ENCODE measurements around the gene ANKRD52.
"Not testable (repeated sequence)": the region's sequence is repeated elsewhere in the genome, so short reads cannot be mapped to it uniquely, and the experiment has no call there.

The ANKRD52 gene

GRCh38 chr12:56266693-56267442, 8.7 kb upstream of the ANKRD52 start, which contains the start of gene COQ10A:
COQ10A (plus strand) TSS chr12:56266942; CDS start chr12:56267119, 177 bp downstream.
- WGBS, 2 donors (ENCODE audit: extremely low coverage in 2 of 2, insufficient read length in 2 of 2, insufficient replicate concordance in 1 of 2), result no CpG with 5 or more reads among the region's 68 CpGs
- Histone ChIP-seq H2AFZ (ENCODE audit: low read length) (peak within 1 kb of the TSS; percentile 100), H4K8ac (ENCODE audit: low read depth, low read length) (no peak within 1 kb of the TSS), H3K27me3 (ENCODE audit: control insufficient read depth in 3 of 3, insufficient read depth in 3 of 3, low read depth in 1 of 3, low read length in 3 of 3) (no peaks in the 10 kb centered on the region), H2BK5ac (ENCODE audit: low read length) (peak within 1 kb of the TSS; percentile 70), H3K9me3 (replicated peaks in 1 of 2; ENCODE audit: control insufficient read depth in 2 of 2, insufficient read depth in 1 of 2, low read depth in 1 of 2, low read length in 2 of 2) (no peaks in the 10 kb centered on the region), H3K4me1 (ENCODE audit: control insufficient read depth in 2 of 2, insufficient read depth in 1 of 2, low read depth in 1 of 2, low read length in 2 of 2) (peaks cover 8% of the 10 kb centered on the region in 2 donors), H2BK12ac (ENCODE audit: low read length) (peak within 1 kb of the TSS; percentile 88), H2BK120ac (ENCODE audit: low read depth, low read length) (peak within 1 kb of the TSS; percentile 65), H3K14ac (ENCODE audit: low read length) (no peak within 1 kb of the TSS), H3K36me3 (replicated peaks in 1 of 2; ENCODE audit: control insufficient read depth in 2 of 2, insufficient read depth in 2 of 2, low read length in 2 of 2) (peaks cover 13 to 35% of the 10 kb centered on the region in 2 donors), H2AK5ac (ENCODE audit: low read depth, low read length) (no peak within 1 kb of the TSS), H3K27ac (replicated peaks; ENCODE audit: low read length) (peak within 1 kb of the TSS; percentile 98), H2BK15ac (ENCODE audit: low read length) (peak within 1 kb of the TSS; percentile 82), H3K18ac (ENCODE audit: low read length) (peak within 1 kb of the TSS; percentile 97), H3K4ac (ENCODE audit: low read length) (no peak within 1 kb of the TSS), H3K79me1 (ENCODE audit: low read depth, low read length) (peaks cover 2% of the 10 kb centered on the region), H3K23ac (ENCODE audit: low read depth, low read length, poor library complexity) (peak within 1 kb of the TSS; percentile 97), H3K4me2 (ENCODE audit: insufficient read depth, low read length, poor library complexity, severe bottlenecking) (peak within 1 kb of the TSS; percentile 71), H3K4me3 (ENCODE audit: low read length in 2 of 2) (peak within 1 kb of the TSS; percentile 79 to 90), H4K91ac (ENCODE audit: low read depth, low read length, poor library complexity) (no peak within 1 kb of the TSS), H3K9ac (ENCODE audit: low read depth, low read length, poor library complexity) (peak within 1 kb of the TSS; percentile 95)
- DNase-seq (ENCODE audit: low spot score), result peak; percentile 87

GRCh38 chr12:56266068-56266692, 8.0 kb upstream of the ANKRD52 start:
- not testable (repeated sequence) for H4K91ac ChIP-seq (ENCODE audit: low read depth, low read length, poor library complexity); H3K18ac ChIP-seq (ENCODE audit: low read length); H4K8ac ChIP-seq (ENCODE audit: low read depth, low read length); DNase-seq (ENCODE audit: low spot score); H3K9me3 ChIP-seq (replicated peaks in 1 of 2; ENCODE audit: control insufficient read depth in 2 of 2, insufficient read depth in 1 of 2, low read depth in 1 of 2, low read length in 2 of 2); H2BK12ac ChIP-seq (ENCODE audit: low read length); H3K14ac ChIP-seq (ENCODE audit: low read length); H3K4me1 ChIP-seq (ENCODE audit: control insufficient read depth in 2 of 2, insufficient read depth in 1 of 2, low read depth in 1 of 2, low read length in 2 of 2); H3K23ac ChIP-seq (ENCODE audit: low read depth, low read length, poor library complexity); H2BK120ac ChIP-seq (ENCODE audit: low read depth, low read length); H3K9ac ChIP-seq (ENCODE audit: low read depth, low read length, poor library complexity); H3K4ac ChIP-seq (ENCODE audit: low read length); H3K27me3 ChIP-seq (ENCODE audit: control insufficient read depth in 3 of 3, insufficient read depth in 3 of 3, low read depth in 1 of 3, low read length in 3 of 3); H2AK5ac ChIP-seq (ENCODE audit: low read depth, low read length); H3K79me1 ChIP-seq (ENCODE audit: low read depth, low read length)
- WGBS, 2 donors (ENCODE audit: extremely low coverage in 2 of 2, insufficient read length in 2 of 2, insufficient replicate concordance in 1 of 2), result no CpG with 5 or more reads among the region's 16 CpGs
- Histone ChIP-seq H2AFZ (ENCODE audit: low read length) (peak overlapping the region; percentile 100), H3K4me2 (ENCODE audit: insufficient read depth, low read length, poor library complexity, severe bottlenecking) (peak overlapping the region; percentile 67), H3K4me3 (ENCODE audit: low read length in 2 of 2) (peak overlapping the region; percentile 79 to 90), H2BK5ac (ENCODE audit: low read length) (peak overlapping the region; percentile 70), H3K27ac (replicated peaks; ENCODE audit: low read length) (peak overlapping the region; percentile 98), H3K36me3 (replicated peaks in 1 of 2; ENCODE audit: control insufficient read depth in 2 of 2, insufficient read depth in 2 of 2, low read length in 2 of 2) (peaks cover 13 to 28% of the 10 kb centered on the region in 2 donors), H2BK15ac (ENCODE audit: low read length) (peak overlapping the region; percentile 82)

DNA sequence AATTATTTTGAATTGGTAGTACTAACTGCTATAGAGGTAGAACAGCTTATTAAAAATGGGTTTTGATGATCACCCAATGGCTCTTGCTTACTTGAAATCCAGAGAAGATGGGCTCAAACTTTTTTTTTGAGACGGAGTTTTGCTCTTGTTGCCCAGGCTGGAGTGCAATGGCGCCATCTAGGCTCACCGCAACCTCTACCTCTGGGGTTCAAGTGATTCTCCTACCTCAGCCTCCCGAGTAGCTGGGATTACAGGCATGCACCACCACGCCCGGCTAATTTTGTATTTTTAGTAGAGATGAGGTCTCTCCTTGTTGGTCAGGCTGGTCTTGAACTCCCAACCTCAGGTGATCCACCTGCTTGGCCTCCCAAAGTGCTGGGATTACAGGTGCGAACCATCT, 4.8 kb upstream of the ANKRD52 start:
- WGBS, 2 donors (ENCODE audit: extremely low coverage in 2 of 2, insufficient read length in 2 of 2, insufficient replicate concordance in 1 of 2), result no CpG with 5 or more reads among the region's 7 CpGs
- not testable (repeated sequence) for H3K18ac ChIP-seq (ENCODE audit: low read length); H3K4ac ChIP-seq (ENCODE audit: low read length); H3K14ac ChIP-seq (ENCODE audit: low read length); H2BK5ac ChIP-seq (ENCODE audit: low read length); H4K8ac ChIP-seq (ENCODE audit: low read depth, low read length); H3K9me3 ChIP-seq (replicated peaks in 1 of 2; ENCODE audit: control insufficient read depth in 2 of 2, insufficient read depth in 1 of 2, low read depth in 1 of 2, low read length in 2 of 2); H3K27me3 ChIP-seq (ENCODE audit: control insufficient read depth in 3 of 3, insufficient read depth in 3 of 3, low read depth in 1 of 3, low read length in 3 of 3); H2BK12ac ChIP-seq (ENCODE audit: low read length); H3K23ac ChIP-seq (ENCODE audit: low read depth, low read length, poor library complexity); H3K4me2 ChIP-seq (ENCODE audit: insufficient read depth, low read length, poor library complexity, severe bottlenecking); H3K79me1 ChIP-seq (ENCODE audit: low read depth, low read length); H3K27ac ChIP-seq (replicated peaks; ENCODE audit: low read length); H3K36me3 ChIP-seq (replicated peaks in 1 of 2; ENCODE audit: control insufficient read depth in 2 of 2, insufficient read depth in 2 of 2, low read length in 2 of 2); DNase-seq (ENCODE audit: low spot score); H3K4me3 ChIP-seq (ENCODE audit: low read length in 2 of 2); H3K9ac ChIP-seq (ENCODE audit: low read depth, low read length, poor library complexity); H2BK15ac ChIP-seq (ENCODE audit: low read length); H2AK5ac ChIP-seq (ENCODE audit: low read depth, low read length); H4K91ac ChIP-seq (ENCODE audit: low read depth, low read length, poor library complexity); H2BK120ac ChIP-seq (ENCODE audit: low read depth, low read length); H2AFZ ChIP-seq (ENCODE audit: low read length)
- peaks cover 8 to 11% of the 10 kb centered on the region in 2 donors for H3K4me1 ChIP-seq (ENCODE audit: control insufficient read depth in 2 of 2, insufficient read depth in 1 of 2, low read depth in 1 of 2, low read length in 2 of 2)

DNA sequence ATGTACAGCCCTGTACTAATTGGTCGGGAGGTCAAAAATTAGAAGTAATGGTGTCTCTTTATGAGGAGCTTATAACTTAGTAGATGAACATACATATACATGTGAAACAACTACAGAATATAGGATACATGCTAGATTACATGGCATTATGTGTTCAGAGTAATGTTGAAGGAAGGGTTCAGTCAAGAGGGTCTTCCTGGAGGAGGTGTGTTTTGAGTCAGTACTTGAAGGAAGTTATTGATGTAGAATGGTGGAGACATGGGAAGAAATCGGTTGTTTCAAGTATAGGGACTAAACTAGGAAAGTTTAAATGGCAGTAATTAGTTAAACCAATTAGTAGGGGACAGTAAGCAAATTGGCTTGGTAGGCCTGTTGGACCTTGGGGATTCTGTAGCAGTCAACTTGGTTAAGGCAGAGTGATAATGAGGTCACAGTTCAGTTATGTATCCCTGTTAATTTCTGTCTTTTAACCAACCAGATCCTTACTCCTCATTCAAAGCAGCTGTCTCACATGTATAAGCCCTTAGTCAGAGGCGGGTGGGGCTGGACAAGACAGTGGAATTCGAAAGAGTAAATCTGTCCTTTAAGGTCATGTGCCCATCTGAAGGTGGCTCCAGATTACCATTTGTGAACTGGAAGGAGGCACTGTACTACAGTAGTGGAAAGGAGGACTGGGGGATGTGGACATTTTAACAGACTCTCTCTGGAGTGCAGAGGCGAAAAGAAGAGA, 3.5 kb upstream of the ANKRD52 start:
- Histone ChIP-seq H3K36me3 (replicated peaks in 1 of 2; ENCODE audit: control insufficient read depth in 2 of 2, insufficient read depth in 2 of 2, low read length in 2 of 2) (peaks cover 4 to 6% of the 10 kb centered on the region in 2 donors), H3K4me2 (ENCODE audit: insufficient read depth, low read length, poor library complexity, severe bottlenecking) (no peak overlapping the region), H4K8ac (ENCODE audit: low read depth, low read length) (no peak overlapping the region), H2AK5ac (ENCODE audit: low read depth, low read length) (no peak overlapping the region), H3K4me3 (ENCODE audit: low read length in 2 of 2) (no peak overlapping the region), H3K9ac (ENCODE audit: low read depth, low read length, poor library complexity) (no peak overlapping the region), H3K4ac (ENCODE audit: low read length) (no peak overlapping the region), H3K27ac (replicated peaks; ENCODE audit: low read length) (no peak overlapping the region), H3K4me1 (ENCODE audit: control insufficient read depth in 2 of 2, insufficient read depth in 1 of 2, low read depth in 1 of 2, low read length in 2 of 2) (peaks cover 9 to 13% of the 10 kb centered on the region in 2 donors), H2AFZ (ENCODE audit: low read length) (no peak overlapping the region), H4K91ac (ENCODE audit: low read depth, low read length, poor library complexity) (no peak overlapping the region), H3K23ac (ENCODE audit: low read depth, low read length, poor library complexity) (no peak overlapping the region), H2BK15ac (ENCODE audit: low read length) (no peak overlapping the region), H3K79me1 (ENCODE audit: low read depth, low read length) (peaks cover 8% of the 10 kb centered on the region), H3K27me3 (ENCODE audit: control insufficient read depth in 3 of 3, insufficient read depth in 3 of 3, low read depth in 1 of 3, low read length in 3 of 3) (no peaks in the 10 kb centered on the region), H2BK120ac (ENCODE audit: low read depth, low read length) (no peak overlapping the region), H2BK5ac (ENCODE audit: low read length) (no peak overlapping the region), H3K14ac (ENCODE audit: low read length) (no peak overlapping the region), H3K18ac (ENCODE audit: low read length) (no peak overlapping the region), H3K9me3 (replicated peaks in 1 of 2; ENCODE audit: control insufficient read depth in 2 of 2, insufficient read depth in 1 of 2, low read depth in 1 of 2, low read length in 2 of 2) (no peaks in the 10 kb centered on the region), H2BK12ac (ENCODE audit: low read length) (no peak overlapping the region)
- WGBS, 2 donors (ENCODE audit: extremely low coverage in 2 of 2, insufficient read length in 2 of 2, insufficient replicate concordance in 1 of 2), result no CpG with 5 or more reads among the region's 5 CpGs
- no peak for DNase-seq (ENCODE audit: low spot score)

Measured in neuronal stem cell (in vitro differentiated cells).